HepG2 (cell line): Measurements from ENCODE around the gene NEAT1. TPM values are rescaled to one million over a fixed set of nuclear protein-coding genes. Genes with fewer than 3 reads are reported as not detected.
A peak's percentile ranks its signal among the peaks of the same experiment; 100 is the strongest.

Experiments used
- HNF4A ChIP-seq: sonication (generic); formaldehyde crosslinking; IDR thresholded peaks from 2 replicates; pipeline ENCODE4 v1.4.0; 2020; ENCODE audit warnings: missing genetic modification reagents
- HOXA9 ChIP-seq: sonication (generic); formaldehyde crosslinking; IDR thresholded peaks from 2 replicates; pipeline ENCODE4 v1.8.1; 2022; ENCODE audit warnings: missing genetic modification reagents, mild to moderate bottlenecking, moderate library complexity, borderline replicate concordance
- MAF1 ChIP-seq: sonication (generic); formaldehyde crosslinking; IDR thresholded peaks from 2 replicates; pipeline ENCODE4 v1.5.0; 2020; ENCODE audit warnings: missing genetic modification reagents, borderline replicate concordance
- NAIF1 ChIP-seq: sonication (generic); formaldehyde crosslinking; IDR thresholded peaks from 2 replicates; pipeline ENCODE4 v1.5.0; 2020; ENCODE audit warnings: mild to moderate bottlenecking, missing genetic modification reagents, borderline replicate concordance
- TBX2 ChIP-seq: sonication (generic); formaldehyde crosslinking; IDR thresholded peaks from 2 replicates; pipeline ENCODE4 v1.5.0; 2020; ENCODE audit warnings: missing genetic modification reagents, mild to moderate bottlenecking, borderline replicate concordance
- XRCC5 ChIP-seq: fragments of 200-400 bp; formaldehyde crosslinking; optimal IDR thresholded peaks from 2 replicates; pipeline ENCODE3; 2017; ENCODE audit warnings: mild to moderate bottlenecking, low read length
- ZKSCAN5 ChIP-seq: sonication (generic); formaldehyde crosslinking; IDR thresholded peaks from 2 replicates; pipeline ENCODE4 v1.5.1; 2020; ENCODE audit warnings: mild to moderate bottlenecking, missing genetic modification reagents
- ZNF160 ChIP-seq: sonication (generic); formaldehyde crosslinking; IDR thresholded peaks from 2 replicates; pipeline ENCODE4 v1.8.0; 2022; ENCODE audit warnings: mild to moderate bottlenecking, inconsistent platforms, missing genetic modification reagents
- ZNF484 ChIP-seq: sonication (generic); formaldehyde crosslinking; IDR thresholded peaks from 2 replicates; pipeline ENCODE4 v1.5.1; 2020; ENCODE audit warnings: mild to moderate bottlenecking, low read depth, missing genetic modification reagents, borderline replicate concordance
- ZNF652 ChIP-seq: IDR thresholded peaks from 2 replicates; pipeline ENCODE4 v1.6.1; 2016; ENCODE audit warnings: low read depth, borderline replicate concordance
- ZNF660 ChIP-seq: sonication (generic); formaldehyde crosslinking; IDR thresholded peaks from 2 replicates; pipeline ENCODE4 v1.5.1; 2020; ENCODE audit warnings: mild to moderate bottlenecking, low read depth, missing genetic modification reagents, borderline replicate concordance
- polyA plus RNA-seq, 8 experiments: library from polyadenylated mRNA; depleted of rRNA in 3 of 8; stranded (reverse) in 7 of 8; unstranded in 1 of 8; fragments of >200 nt; fragmentation: Illumina TruSeq in 4 of 8; extraction: Trizol in 4 of 8; gene quantifications; 2 replicates each; pipeline versions ENCODE4 v1.2.1 to v1.2.3, GENCODE V29; 2011 to 2016; ENCODE audit warnings: low read depth in 4 of 8, missing spikeins in 1 of 8, mixed read lengths in 1 of 8; ENCODE audit not compliant: insufficient read depth in 1 of 8
- total RNA-seq, 5 experiments: library from RNA; depleted of rRNA; stranded (reverse); fragments of >200 nt; fragmentation: Illumina TruSeq; extraction: Trizol; gene quantifications; 2 replicates each; pipeline ENCODE4 v1.2.3, GENCODE V29; 2016; ENCODE audit warnings: low read depth in 1 of 5
- TF ChIP-seq, protein P1 (sequence below), 2 experiments: sonication (generic) in 1 of 2; formaldehyde crosslinking in 1 of 2; IDR thresholded peaks; 2 replicates each; pipeline versions ENCODE4 v1.4.0 to v1.6.1; 2016 to 2020; ENCODE audit warnings: borderline replicate concordance in 1 of 2, low read depth in 1 of 2, mild to moderate bottlenecking in 1 of 2, missing genetic modification reagents in 1 of 2
- TF ChIP-seq, protein P2 (sequence below): sonication (generic); formaldehyde crosslinking; IDR thresholded peaks from 2 replicates; pipeline ENCODE4 v1.4.0; 2020; ENCODE audit warnings: missing genetic modification reagents, low read depth, mild to moderate bottlenecking, borderline replicate concordance

Gene NEAT1
- total and polyA plus RNA-seq, 2 of the 13 experiments (the other 11 are each of a cell fraction or from before 2014, with no cell fraction given) = 20.5 to 41.2 TPM

DNA sequence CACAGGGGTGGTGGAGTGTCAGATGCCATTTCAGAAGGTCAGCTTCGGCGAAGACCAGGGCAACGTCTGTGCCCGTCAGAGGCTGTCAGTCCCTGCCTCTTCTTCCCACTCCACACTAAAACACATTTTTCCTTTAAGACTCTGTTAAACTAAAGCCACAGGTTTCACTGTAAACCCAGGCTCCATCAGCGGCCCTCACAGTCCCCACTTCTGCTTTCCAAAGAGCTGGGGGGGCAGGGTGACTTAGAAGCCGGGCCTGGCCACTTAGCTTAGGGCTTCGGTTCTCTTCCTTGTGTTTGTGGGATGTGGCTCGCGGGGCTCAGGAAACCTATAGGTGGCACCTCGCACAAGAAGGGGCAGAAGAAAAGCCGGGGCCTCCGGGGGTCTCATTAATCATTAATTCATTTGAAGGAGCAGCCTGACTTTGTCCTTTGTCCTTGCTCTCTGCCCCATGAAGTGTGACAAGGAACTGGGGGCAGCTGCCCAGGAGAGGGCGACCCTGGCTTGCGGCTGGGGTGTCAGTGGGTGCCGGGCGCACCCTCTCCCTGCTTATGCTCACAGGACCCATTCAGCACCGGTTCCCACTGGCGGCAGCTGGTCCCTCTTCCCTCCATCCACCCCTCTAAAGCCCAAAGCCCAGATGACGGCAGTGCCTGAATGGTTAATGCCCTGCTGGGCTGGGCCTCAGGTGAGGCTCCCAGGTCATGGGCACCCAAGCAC is 44.2 kb upstream of the NEAT1 start (continued):
- TF ChIP-seq ZNF652 (CRISPR knock-in tag) (peak; percentile 60; the same call in 1 of the 2 replicates), HNF4A (CRISPR knock-in tag) (peak; percentile 54), ZNF660 (CRISPR knock-in tag) (no peak), TBX2 (0 out of 2 replicates have a peak, but pooled peaks have one; percentile 32), ZKSCAN5 (CRISPR knock-in tag) (no peak), MAF1 (CRISPR knock-in tag) (no peak), NAIF1 (no peak), XRCC5 (peak; percentile 36), ZNF484 (CRISPR knock-in tag) (no peak), HOXA9 (CRISPR knock-in tag) (no peak), ZNF160 (no peak)
- TF ChIP-seq, protein P1, sequence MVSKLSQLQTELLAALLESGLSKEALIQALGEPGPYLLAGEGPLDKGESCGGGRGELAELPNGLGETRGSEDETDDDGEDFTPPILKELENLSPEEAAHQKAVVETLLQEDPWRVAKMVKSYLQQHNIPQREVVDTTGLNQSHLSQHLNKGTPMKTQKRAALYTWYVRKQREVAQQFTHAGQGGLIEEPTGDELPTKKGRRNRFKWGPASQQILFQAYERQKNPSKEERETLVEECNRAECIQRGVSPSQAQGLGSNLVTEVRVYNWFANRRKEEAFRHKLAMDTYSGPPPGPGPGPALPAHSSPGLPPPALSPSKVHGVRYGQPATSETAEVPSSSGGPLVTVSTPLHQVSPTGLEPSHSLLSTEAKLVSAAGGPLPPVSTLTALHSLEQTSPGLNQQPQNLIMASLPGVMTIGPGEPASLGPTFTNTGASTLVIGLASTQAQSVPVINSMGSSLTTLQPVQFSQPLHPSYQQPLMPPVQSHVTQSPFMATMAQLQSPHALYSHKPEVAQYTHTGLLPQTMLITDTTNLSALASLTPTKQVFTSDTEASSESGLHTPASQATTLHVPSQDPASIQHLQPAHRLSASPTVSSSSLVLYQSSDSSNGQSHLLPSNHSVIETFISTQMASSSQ (IDR thresholded peaks at IDR 0.05; ENCODE audit: low read depth) = peak; percentile 53; the same call in 1 of the 2 replicates
- TF ChIP-seq, protein P1 (CRISPR knock-in tag; IDR thresholded peaks at IDR 0.05; ENCODE audit: borderline replicate concordance) = no peak; the same call in 1 of the 2 replicates
- TF ChIP-seq, protein P2, sequence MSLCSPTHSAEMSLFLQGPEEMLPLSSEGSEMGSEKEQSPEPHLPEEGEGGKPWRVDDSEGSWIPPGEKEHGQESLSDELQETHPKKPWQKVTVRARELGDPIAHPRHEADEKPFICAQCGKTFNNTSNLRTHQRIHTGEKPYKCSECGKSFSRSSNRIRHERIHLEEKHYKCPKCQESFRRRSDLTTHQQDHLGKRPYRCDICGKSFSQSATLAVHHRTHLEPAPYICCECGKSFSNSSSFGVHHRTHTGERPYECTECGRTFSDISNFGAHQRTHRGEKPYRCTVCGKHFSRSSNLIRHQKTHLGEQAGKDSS (CRISPR knock-in tag) = no peak
